Smooth muscle cell of bladder (primary cell): ENCODE measurements around the gene RNF126. TPM values are rescaled to one million over a fixed set of nuclear protein-coding genes. Genes with fewer than 3 reads are reported as not detected.

ENCODE experiments used
- total RNA-seq: library from RNA; depleted of rRNA; stranded (reverse); fragments of >200 nt; gene quantifications from 2 replicates; pipeline ENCODE4 v1.2.3, GENCODE V29; 2014

Gene RNF126
- total RNA-seq, result 15.1 and 15.2 TPM in 2 replicates

DNA sequence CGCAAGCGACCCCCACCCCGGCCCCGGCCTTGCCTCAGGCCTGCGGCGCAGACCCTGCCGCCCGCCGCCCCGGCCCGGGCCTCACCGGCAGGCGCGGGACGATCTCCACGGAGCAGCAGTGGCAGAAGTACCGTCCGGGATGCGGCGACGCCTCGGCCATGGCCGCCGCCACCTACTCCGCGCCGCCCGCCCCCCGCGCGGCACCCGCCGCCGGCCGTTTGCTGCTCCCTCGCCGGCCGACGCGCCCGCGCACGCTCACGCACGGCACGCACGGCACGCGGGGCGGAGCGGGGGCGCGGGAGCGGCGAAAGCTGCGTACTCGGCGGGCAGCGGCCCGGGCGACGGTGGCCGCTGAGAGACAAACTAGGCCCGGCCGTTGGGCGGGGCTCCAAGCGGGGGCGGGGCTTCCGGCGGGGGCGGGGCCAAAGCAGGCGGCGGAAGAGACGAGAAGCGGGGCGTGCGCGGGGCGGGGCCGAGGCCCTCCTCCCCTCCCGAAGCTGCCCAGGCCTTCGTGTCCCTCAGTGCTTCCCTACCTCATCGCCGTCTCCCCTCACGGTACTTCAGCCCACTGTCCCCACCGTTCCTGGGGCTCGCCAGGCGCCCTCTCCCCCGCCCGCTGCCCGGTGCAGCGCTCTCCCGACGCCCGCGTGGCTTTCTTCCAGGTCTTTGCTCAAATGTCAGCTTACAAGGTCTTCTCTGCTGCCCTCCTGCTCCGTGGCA, at the start of gene RNF126:
RNF126 (minus strand) TSS at position 253 of the 720 bp plus-strand sequence; CDS start at position 160, 93 bp downstream.

DNA sequence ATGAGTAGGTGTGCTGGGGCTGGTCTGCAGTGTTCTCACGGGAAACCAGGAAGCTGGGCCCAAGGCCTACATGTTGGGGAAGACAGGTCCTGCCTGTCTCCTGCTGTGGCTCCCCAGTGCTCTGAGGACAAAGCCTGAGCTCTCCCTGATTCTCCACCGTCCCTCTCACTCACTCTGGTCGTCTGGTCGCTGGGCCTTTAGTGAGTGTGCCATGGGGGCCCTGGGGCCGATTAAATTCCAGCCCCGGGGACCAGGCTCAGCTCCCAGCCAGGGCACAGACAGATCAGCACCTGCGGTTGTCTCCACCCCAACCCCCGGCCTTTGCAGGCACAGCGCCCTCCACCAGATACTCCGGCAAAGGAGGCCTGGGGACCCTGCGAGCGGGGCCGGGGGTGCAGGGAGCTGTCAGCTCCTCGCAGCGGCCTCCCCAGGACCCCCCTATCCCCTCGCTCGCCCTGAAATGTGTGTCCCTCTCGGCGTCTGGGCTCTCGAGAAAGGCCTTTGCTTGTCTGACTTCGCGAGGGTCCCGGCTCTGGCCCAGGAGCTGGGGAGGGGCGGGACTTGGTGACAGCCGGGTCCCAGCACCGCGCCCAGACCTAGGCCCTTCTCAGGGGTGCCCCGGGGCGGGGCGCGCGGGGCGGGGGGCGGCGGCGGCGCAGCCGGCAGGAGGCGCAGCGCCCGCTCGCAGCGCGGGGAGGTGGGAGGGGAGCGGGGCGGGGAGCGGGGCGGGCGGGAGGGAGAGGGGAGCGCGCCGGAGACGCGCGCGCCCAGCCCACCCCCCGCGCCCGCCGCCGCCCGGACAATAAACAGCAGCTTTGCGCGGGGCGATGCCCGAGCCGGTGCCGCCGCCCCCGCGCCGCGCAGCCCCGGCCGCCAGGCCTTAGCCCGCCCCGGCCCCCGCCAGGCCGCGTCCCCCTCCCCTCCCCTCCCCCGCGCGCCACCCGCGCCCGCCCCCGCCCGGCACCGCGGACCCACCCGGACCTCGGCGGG, 45.4 kb upstream of the RNF126 start, which contains the start of gene PALM:
PALM (plus strand) TSS at position 782 of the 990 bp plus-strand sequence. CDS start 212 bp downstream, outside the sequence.

DNA sequence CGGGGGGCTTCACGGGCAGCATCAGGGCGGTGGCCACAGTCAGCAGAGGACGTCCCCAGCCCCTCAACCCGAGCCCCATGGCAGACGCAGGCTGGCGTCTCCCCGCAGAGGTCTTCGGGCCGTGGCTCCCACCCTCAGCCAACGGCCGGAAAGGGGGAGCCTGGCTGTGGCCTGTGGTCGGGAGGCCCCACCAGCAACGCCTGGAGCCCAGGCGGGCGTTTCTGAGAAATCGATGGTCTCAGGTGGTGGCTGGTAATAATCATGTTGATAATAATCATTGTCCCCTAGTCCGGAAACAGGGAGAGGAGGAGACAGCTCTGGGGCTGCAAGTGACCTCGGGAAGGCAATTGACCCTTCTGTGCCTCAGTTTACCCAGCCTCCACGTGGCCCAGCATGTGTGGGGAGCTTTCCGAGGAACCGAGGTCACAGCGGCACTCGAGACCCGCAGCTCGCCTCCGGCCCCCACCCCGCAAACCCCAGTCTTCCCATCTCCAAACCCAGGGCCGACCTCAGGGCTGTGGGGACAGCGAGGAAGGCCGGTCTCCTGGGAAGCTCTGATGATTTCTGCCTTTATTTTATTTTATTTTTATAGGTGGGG, 32.4 kb upstream of the RNF126 start, which contains the start of gene PRSS57:
PRSS57 (minus strand) TSS at position 101 of the 598 bp plus-strand sequence; CDS start at position 79, 22 bp downstream.

DNA sequence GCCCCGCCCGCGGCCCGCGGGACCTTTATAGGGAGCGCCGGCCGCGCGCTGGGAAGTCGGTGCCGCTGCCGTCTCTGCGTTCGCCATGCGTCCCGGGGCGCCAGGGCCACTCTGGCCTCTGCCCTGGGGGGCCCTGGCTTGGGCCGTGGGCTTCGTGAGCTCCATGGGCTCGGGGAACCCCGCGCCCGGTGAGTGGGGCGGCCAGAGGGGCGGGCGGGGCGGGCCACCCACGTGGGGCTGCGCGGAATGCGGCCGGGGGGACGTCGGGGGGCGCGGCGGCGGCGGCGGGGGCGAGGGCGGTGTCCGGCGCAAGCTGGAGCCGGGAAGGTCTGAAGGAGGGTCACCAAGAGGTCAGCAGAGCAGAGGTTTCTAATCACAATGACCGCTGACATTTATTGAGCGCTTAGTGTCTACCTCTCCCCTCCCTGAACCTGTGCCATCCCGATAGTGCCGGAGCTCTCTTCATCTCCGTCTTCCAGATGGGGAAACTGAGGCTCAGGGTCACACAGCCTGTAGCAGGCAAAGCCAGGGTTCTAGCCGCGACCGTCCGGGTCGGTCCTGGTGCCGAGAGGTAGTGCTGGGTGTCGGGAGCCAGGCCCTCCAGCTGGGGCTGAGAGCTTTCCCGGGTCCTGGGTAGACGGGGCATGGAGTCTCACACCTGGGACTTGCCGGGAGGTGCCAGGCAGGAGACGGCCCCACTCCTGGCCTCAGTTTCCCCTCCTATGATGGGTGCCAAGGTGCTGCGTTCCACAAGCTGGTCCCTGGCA, 13.5 kb upstream of the RNF126 start, which contains the start of gene FSTL3:
FSTL3 (plus strand) TSS at position 54 of the 767 bp plus-strand sequence; CDS start at position 86, 32 bp downstream.

DNA sequence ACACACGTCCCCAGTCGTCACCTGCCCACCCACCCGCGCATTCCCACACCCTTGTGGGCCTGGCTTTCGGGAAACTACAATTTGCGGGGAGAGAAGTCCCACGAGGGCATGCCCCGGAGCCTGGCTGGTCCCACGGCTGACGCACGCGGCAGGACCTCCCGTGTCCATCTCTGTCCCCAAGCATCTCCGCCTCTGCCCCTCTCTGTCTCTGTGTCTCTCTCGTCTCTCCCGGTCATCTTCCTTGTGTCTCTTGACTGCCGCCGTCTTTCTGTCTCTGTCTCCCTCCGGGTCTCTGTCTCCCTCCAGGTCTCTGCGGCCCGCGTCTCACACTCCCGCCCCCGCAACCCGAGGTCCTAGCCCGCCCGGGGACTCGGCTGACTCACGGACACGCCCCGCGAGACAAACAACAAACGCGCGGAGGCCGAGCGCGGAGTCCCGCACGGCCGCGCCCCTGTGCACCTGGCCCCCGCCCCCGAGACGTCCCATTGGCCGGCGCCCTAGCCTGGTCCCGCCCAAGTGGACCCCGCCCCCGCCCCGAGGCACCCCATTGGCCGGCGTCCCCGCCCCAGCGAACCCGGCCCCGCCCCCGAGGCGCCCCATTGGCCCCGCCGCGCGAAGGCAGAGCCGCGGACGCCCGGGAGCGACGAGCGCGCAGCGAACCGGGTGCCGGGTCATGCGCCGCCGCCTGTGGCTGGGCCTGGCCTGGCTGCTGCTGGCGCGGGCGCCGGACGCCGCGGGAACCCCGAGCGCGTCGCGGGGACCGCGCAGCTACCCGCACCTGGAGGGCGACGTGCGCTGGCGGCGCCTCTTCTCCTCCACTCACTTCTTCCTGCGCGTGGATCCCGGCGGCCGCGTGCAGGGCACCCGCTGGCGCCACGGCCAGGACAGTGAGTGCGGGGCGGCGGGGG, 23.5 kb downstream of the RNF126 start, which contains the start of gene FGF22:
FGF22 (plus strand) TSS at position 627 of the 908 bp plus-strand sequence; CDS start at position 674, 47 bp downstream.

DNA sequence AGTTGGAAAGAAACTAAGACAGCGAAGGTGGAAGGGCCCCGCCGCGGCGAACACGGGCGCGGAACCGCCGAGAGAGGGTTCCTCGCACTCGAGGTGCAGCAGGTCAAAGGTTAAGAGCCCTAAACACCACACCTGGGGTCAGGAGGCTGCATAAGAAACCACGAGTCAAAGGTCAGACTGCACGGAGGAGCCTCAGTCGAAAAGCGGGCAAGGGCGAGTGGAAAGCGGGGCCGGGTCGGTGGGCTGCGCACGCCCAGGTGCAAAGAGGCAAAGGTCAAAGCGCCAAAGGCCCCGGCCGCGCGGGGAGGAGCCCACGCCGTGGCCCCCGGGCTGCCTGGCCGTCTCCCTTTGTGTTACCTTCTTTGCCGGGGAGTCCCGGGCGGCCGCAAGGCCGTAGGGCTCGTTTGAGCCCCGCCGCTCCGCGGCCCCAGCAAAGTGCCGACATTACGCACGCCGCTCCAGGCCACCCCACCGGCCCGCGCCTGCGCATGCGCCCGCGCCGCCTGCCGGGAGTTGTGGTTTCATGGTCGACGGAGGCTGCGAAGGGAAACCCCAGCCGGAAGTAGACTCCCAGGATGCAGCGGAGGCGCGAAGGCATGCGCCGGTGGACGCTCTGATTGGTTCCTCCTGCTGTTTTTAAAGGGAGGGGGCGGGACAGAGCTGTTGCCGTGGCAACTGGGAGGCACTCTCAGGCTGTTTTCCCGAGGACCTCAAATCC, 29.8 kb downstream of the RNF126 start, which contains the start of gene POLRMT:
POLRMT (minus strand) TSS at position 470 of the 718 bp plus-strand sequence; CDS start at position 445, 25 bp downstream.

Other genes with a start within 250 kb of the RNF126 start
- 1.1 and 1.3 TPM in 2 replicates for gene SHC2, start 202.2 kb downstream of the RNF126 start, total RNA-seq
- 0.14 and 0.28 TPM in 2 replicates for gene MADCAM1, start 166.7 kb downstream of the RNF126 start, total RNA-seq
- gene TPGS1, start 155.7 kb downstream of the RNF126 start, total RNA-seq, result 30.2 and 31.9 TPM in 2 replicates
- gene CDC34, start 131.5 kb downstream of the RNF126 start, total RNA-seq, result 69.8 and 75.4 TPM in 2 replicates
- gene GZMM, start 119.2 kb downstream of the RNF126 start, total RNA-seq, result 0.28 TPM in 1 of 2 replicates, not detected in the other
- 296 and 318 TPM in 2 replicates for gene BSG, start 90.6 kb downstream of the RNF126 start, total RNA-seq
- 0.71 and 1.3 TPM in 2 replicates for gene HCN2, start 73.3 kb downstream of the RNF126 start, total RNA-seq
- gene POLRMT, start 29.7 kb downstream of the RNF126 start, total RNA-seq, result 15.2 and 19.7 TPM in 2 replicates
- gene FGF22, start 23.3 kb downstream of the RNF126 start, total RNA-seq, result under 0.01 and 0.09 TPM in 2 replicates
- 43.2 and 92.6 TPM in 2 replicates for gene FSTL3, start 13.2 kb upstream of the RNF126 start, total RNA-seq
- not detected in 2 replicates for gene PRSS57, start 32.2 kb upstream of the RNF126 start, total RNA-seq
- 4.8 and 15.6 TPM in 2 replicates for gene PALM, start 45.7 kb upstream of the RNF126 start, total RNA-seq
- gene MISP, start 87.9 kb upstream of the RNF126 start, total RNA-seq, result 0.18 and 0.28 TPM in 2 replicates
- gene PTBP1, start 134.2 kb upstream of the RNF126 start, total RNA-seq, result 65.2 and 67.6 TPM in 2 replicates
- gene PLPPR3, start 158.7 kb upstream of the RNF126 start, total RNA-seq, result 0.57 and 1.1 TPM in 2 replicates
- gene AZU1, start 164.6 kb upstream of the RNF126 start, total RNA-seq, result 0.18 TPM in 1 of 2 replicates, not detected in the other
- gene PRTN3, start 177.8 kb upstream of the RNF126 start, total RNA-seq, result not detected in 2 replicates
- 0.46 and 0.85 TPM in 2 replicates for gene ELANE, start 189.1 kb upstream of the RNF126 start, total RNA-seq
- gene CFD, start 196.4 kb upstream of the RNF126 start, total RNA-seq, result 61.8 and 93.7 TPM in 2 replicates
- gene MED16, start 230.0 kb upstream of the RNF126 start, total RNA-seq, result 16.4 and 21.4 TPM in 2 replicates
- gene RNU6-9, start 230.3 kb upstream of the RNF126 start, total RNA-seq, result not detected in 2 replicates